K562 (cell line): ENCODE results near the gene TMEM19. TPM values are rescaled to one million over a fixed set of nuclear protein-coding genes. Genes with fewer than 3 reads are reported as not detected.

Source experiments
- ADNP ChIP-seq: fragments of 200-800 bp; sonication (Bioruptor generic); IDR thresholded peaks from 2 replicates; pipeline ENCODE4 v1.6.1; 2016; ENCODE audit warnings: missing genetic modification characterization, missing compliant biosample characterization
- ESRRA ChIP-seq: fragments of 450-650 bp; IDR thresholded peaks from 2 replicates; pipeline ENCODE4 v1.6.1; 2014; ENCODE audit warnings: low read depth, mild to moderate bottlenecking, moderate library complexity, borderline replicate concordance
- HNRNPL ChIP-seq: fragments of 200-400 bp; formaldehyde crosslinking; IDR thresholded peaks from 2 replicates; pipeline ENCODE4 v1.6.1; 2017; ENCODE audit warnings: low read depth, mild to moderate bottlenecking, low read length
- MEIS2 ChIP-seq: fragments of 450-650 bp; IDR thresholded peaks from 2 replicates; pipeline ENCODE4 v1.6.1; 2014; ENCODE audit warnings: mild to moderate bottlenecking; ENCODE audit not compliant: partially characterized antibody
- NFRKB ChIP-seq: fragments of 450-650 bp; IDR thresholded peaks from 2 replicates; pipeline ENCODE4 v1.6.1; 2016; ENCODE audit warnings: low read depth
- PHF21A ChIP-seq: fragments of 450-650 bp; IDR thresholded peaks from 2 replicates; pipeline ENCODE4 v1.6.1; 2017; ENCODE audit warnings: low read depth, borderline replicate concordance
- PPARD ChIP-seq: fragments of 250-450 bp; sonication (Bioruptor Pico); IDR thresholded peaks from 2 replicates; pipeline ENCODE4 v1.8.0; 2022; ENCODE audit warnings: inconsistent platforms, mild to moderate bottlenecking, moderate library complexity
- RBM25 ChIP-seq: fragments of 200-400 bp; formaldehyde crosslinking; IDR thresholded peaks from 2 replicates; pipeline ENCODE4 v1.6.1; 2018; ENCODE audit warnings: low read length, low read depth, moderate library complexity; ENCODE audit not compliant: severe bottlenecking
- TRIM24 ChIP-seq, 2 experiments: fragments of 450-650 bp; IDR thresholded peaks; 2 replicates each; pipeline ENCODE4 v1.6.1; 2016
- ZFX ChIP-seq: sonication (generic); formaldehyde crosslinking; IDR thresholded peaks from 2 replicates; pipeline ENCODE4 v1.8.0; 2022; ENCODE audit warnings: mild to moderate bottlenecking, missing genetic modification reagents, moderate library complexity
- ZNF217 ChIP-seq: sonication (generic); formaldehyde crosslinking; IDR thresholded peaks from 2 replicates; pipeline ENCODE4 v1.8.0; 2022; ENCODE audit warnings: mild to moderate bottlenecking, missing genetic modification reagents
- ZNF780A ChIP-seq: fragments of 250-450 bp; sonication (Bioruptor Pico); IDR thresholded peaks from 2 replicates; pipeline ENCODE4 v1.5.0; 2021; ENCODE audit warnings: mild to moderate bottlenecking
- polyA plus RNA-seq, 8 experiments: library from polyadenylated mRNA; depleted of rRNA in 4 of 8; stranded (reverse) in 5 of 8; unstranded in 3 of 8; fragments of >200 nt; fragmentation: Nextera tagmentation in 2 of 8; fragmentation: Illumina TruSeq in 1 of 8; extraction: Ambion mirVana in 2 of 8; extraction: Trizol in 1 of 8; gene quantifications; 2 replicates each; pipeline versions ENCODE4 v1.2.1 to v1.2.3, GENCODE V29; 2011 to 2014; ENCODE audit warnings: inconsistent platforms in 1 of 8, missing spikeins in 1 of 8
- total RNA-seq, 7 experiments: library from RNA; depleted of rRNA in 6 of 7; stranded (reverse); fragments of >200 nt in 6 of 7; fragmentation: Illumina TruSeq in 2 of 7; extraction: Trizol in 2 of 7; gene quantifications; 2 replicates each; pipeline versions ENCODE4 v1.2.1 to v1.2.3, GENCODE V29; 2011 to 2021; ENCODE audit warnings: low replicate concordance in 1 of 7
- TF ChIP-seq, protein P1 (sequence below), 2 experiments: fragments of 450-650 bp; IDR thresholded peaks; 2 replicates each; pipeline ENCODE4 v1.6.1; 2016; ENCODE audit warnings: mild to moderate bottlenecking in 2 of 2, borderline replicate concordance in 1 of 2, low read depth in 1 of 2, moderate library complexity in 1 of 2
- TF ChIP-seq, protein P2 (sequence below): fragments of 450-650 bp; IDR thresholded peaks from 2 replicates; pipeline ENCODE4 v1.6.1; 2014; ENCODE audit warnings: low read depth, mild to moderate bottlenecking, moderate library complexity, borderline replicate concordance

The TMEM19 gene
- total and polyA plus RNA-seq, 9 of the 15 experiments (the other 6 are each of a cell fraction or from before 2014, with no cell fraction given) = 8.2 to 24.2 (median 17.2) TPM

DNA sequence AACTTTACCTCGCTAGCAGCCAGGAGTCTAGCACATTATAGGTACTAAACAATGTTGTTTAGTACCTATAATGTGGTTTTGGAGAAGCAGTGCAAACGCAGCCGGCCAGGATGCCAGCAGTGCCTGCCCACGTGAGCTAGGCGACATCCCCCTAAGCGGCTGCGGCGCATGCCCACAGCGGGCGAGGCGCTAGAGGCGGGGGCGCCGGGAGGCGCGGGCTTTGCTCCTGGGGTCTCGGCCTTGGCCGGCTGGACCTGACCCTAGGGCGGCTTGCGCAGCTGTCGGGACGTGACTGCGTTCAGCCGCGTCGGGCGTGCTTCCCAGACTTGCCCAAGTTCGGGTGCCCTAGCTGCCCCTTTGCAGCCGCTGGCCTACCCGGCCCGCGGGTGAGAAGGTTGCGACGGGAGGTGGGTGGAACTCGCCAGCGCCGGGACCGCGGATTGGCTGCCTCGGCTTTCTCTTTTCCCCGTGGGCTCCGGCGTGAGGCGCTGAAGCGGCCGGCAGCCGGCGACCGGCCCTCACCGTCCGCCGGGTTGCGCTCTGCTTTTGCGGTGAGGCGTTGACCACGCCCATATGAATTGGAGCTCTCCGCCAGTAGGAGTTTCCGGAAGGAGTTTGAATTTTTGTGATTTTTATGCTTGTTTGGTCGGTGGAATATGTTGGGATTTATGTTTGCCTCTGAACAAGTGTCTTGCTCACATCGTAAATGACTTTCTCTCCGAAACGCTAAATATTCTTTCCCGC lies at the start of gene TMEM19 (continued):
- TF ChIP-seq, protein P1, sequence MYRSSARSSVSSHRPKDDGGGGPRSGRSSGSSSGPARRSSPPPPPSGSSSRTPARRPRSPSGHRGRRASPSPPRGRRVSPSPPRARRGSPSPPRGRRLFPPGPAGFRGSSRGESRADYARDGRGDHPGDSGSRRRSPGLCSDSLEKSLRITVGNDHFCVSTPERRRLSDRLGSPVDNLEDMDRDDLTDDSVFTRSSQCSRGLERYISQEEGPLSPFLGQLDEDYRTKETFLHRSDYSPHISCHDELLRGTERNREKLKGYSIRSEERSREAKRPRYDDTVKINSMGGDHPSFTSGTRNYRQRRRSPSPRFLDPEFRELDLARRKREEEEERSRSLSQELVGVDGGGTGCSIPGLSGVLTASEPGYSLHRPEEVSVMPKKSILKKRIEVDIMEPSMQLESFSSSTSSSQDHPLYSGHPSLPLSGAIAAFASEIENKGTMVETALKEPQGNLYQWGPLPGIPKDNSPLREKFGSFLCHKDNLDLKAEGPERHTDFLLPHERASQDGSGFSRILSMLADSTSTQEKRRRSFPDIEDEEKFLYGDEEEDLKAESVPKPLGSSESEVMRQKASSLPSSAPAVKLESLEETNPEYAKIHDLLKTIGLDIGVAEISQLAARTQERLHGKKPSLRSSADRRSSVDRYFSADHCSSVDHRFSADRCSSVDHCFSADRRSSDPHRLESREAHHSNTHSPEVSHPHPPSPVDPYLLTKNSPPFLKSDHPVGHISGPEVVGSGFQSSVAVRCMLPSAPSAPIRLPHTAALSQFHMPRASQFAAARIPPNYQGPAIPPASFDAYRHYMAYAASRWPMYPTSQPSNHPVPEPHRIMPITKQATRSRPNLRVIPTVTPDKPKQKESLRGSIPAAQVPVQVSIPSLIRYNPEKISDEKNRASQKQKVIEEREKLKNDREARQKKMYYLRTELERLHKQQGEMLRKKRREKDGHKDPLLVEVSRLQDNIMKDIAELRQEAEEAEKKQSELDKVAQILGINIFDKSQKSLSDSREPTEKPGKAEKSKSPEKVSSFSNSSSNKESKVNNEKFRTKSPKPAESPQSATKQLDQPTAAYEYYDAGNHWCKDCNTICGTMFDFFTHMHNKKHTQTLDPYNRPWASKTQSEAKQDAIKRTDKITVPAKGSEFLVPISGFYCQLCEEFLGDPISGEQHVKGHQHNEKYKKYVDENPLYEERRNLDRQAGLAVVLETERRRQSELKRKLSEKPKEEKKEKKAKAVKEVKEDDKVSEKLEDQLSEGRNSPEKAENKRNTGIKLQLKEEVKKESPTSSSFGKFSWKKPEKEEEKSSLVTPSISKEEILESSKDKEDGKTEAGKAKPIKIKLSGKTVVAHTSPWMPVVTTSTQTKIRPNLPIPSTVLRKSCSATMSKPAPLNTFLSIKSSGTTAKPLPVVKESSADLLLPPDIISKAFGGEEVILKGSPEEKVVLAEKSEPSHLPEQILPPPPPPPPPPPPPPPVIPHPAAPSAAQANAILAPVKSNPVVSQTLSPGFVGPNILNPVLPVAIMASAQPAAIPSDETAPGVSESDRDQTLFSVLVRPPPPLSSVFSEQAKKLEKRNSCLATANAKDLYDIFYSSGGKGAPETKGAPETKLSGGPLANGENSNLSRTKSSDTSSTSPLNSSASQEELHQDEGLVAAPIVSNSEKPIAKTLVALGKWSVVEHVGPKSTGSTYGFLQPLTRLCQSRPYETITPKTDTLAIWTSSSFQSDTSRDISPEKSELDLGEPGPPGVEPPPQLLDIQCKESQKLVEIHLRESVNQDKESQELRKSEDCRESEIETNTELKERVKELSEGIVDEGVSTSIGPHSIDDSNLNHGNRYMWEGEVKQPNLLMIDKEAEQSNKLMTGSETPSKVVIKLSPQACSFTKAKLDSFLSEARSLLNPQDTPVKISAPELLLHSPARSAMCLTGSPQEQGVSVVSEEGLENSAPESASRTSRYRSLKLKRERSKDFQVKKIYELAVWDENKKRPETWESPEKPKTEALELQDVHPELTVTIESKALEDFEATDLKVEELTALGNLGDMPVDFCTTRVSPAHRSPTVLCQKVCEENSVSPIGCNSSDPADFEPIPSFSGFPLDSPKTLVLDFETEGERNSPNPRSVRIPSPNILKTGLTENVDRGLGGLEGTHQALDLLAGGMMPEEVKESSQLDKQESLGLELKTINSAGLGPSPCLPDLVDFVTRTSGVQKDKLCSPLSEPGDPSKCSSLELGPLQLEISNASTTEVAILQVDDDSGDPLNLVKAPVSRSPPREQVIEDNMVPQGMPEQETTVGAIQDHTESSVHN (IDR thresholded peaks at IDR 0.05; ENCODE audit: borderline replicate concordance in 1 of 2, low read depth in 1 of 2) = no peak
- TF ChIP-seq ADNP (tag) (no peak), TRIM24 (IDR thresholded peaks at IDR 0.05) (no peak), ZNF217 (CRISPR knock-in tag) (no peak), RBM25 (peak; percentile 57), HNRNPL (peak; percentile 100), ESRRA (peak; percentile 84; the same call in 1 of the 2 replicates), PHF21A (0 out of 2 replicates have a peak, but pooled peaks have one; percentile 63), NFRKB (no peak), MEIS2 (peak; percentile 44), ZFX (peak; percentile 98), ZNF780A (CRISPR knock-in tag) (no peak), PPARD (no peak)
- TF ChIP-seq, protein P2, sequence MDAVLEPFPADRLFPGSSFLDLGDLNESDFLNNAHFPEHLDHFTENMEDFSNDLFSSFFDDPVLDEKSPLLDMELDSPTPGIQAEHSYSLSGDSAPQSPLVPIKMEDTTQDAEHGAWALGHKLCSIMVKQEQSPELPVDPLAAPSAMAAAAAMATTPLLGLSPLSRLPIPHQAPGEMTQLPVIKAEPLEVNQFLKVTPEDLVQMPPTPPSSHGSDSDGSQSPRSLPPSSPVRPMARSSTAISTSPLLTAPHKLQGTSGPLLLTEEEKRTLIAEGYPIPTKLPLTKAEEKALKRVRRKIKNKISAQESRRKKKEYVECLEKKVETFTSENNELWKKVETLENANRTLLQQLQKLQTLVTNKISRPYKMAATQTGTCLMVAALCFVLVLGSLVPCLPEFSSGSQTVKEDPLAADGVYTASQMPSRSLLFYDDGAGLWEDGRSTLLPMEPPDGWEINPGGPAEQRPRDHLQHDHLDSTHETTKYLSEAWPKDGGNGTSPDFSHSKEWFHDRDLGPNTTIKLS = peak; percentile 50; the same call in 1 of the 2 replicates
